Non-pigmented ciliary epithelial cell (primary cell): ENCODE results near the gene MGARP.

Experiments used
- DNase-seq: peaks from one replicate; pipeline ENCODE4 v3.0.0-alpha.2; 2010; ENCODE audit warnings: low read depth

Gene MGARP

DNA sequence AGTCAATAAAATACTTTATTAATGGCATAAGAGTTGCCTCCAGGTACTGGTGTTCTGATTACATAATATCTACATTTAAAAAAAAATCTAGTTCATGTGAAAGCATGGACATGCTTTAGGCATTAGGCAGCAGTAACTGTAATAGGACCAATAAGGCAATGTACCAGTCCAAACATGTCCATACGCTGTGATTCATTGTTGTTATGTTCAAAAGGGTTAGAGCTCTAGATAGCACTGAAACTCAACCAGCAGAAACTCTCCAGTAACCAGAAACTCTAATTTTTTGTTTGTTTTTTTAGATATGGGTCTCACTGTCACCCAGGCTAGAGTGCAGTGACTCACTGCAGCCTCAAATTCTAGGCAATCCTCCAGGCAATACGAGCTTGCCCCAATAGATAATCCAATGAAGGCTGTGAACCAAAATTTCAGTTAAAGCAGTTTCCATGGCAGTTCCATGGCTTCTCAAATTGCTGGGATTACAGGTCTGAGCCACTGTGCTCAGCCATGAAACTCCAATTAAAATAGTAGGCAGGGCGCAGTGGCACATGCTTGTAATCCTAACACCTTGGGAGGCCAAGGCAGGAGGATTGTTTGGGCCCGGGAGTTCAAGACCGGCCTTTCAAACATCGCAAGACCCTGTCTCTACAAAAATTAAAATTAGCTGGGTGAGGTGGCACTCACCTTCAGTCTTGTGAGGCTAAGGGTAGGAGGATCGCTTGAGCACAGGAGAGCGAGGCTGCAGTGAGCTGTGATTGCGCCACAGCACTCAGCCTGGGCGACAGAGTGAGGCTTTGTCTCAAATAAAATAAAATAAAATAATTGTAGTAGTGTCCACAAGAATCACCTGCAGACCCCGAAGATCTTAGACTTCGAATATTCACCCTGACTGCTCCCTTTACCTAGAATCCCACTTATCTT lies 36.3 kb downstream of the MGARP start:
- DNase-seq: peak; percentile 99

GRCh38 chr4:139242511-139243051 lies 37.4 kb downstream of the MGARP start:
- DNase-seq: no peak

GRCh38 chr4:139241784-139242151 lies 38.3 kb downstream of the MGARP start:
- no peak for DNase-seq

GRCh38 chr4:139241086-139241783 lies 38.8 kb downstream of the MGARP start:
- DNase-seq: no peak

DNA sequence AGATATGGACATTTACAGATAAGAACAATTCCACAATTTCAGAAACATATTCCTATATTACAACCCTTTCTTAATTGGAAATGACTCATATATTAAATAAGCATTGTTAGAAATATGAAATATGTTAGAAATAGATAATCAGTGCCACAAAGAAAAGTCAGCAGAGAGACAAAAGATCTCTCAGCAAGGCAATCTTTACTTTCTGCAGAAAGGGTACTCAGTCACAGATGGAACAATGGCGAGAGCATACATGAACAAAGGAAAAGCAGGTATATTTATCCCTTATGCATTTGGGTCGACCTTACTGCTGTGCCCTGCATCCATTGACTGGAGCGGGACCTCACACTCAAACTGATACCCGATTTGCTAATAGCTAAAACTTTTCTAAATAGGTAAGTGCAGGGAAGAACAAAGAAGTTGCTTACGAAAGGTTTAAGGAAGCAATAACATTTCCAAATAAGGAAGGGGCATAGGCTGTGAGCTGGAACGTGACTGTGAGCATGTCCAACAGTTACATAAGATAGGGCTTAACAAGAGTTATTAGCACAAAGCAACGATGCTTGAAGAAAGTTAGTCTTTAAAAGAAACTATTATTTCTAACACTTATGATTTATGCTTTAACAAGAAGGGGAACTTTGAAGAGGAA lies 40.8 kb downstream of the MGARP start:
- DNase-seq: no peak

DNA sequence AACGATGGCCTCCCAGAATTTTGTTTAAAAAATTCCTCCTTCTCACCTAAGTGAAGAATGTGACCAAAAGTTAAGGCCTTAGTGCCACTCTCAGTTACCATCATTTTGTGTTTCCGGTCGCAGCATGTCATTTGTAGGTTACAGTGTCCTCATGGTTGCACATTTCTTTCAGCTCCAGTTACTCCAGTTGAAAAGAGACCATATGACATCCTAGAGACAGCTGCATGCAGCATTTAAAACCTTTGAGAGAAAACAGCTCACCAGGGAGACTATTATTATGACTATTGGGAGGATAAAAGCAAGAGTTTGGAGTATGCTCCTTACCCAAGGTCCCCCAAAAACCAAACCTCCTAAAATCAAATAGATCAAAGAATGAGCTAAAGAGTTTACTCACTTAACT lies 45.8 kb downstream of the MGARP start:
- no peak for DNase-seq

DNA sequence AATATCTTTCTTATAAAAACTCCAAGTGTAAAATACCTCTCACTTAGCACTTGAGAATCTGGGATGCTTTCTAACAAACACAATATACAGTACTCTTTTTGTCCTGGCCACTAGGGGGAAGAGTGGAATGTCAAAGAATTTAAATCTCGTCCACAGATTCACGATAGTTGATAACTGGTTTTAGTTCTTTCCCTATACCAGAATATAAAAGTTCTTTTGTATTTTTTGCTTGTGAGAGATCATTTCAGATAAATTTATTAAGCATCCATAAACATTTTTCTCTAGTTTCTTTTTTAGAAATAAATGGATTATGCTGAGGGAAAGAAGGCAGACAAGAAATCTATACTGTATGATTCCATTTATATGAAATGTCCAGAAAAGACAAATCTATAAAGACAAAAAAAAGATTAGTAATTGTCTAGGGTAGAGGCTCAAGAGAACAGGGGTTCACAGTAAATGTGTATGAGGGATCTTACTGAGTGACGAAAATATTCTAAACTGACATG lies 50.4 kb downstream of the MGARP start:
- DNase-seq: no peak

DNA sequence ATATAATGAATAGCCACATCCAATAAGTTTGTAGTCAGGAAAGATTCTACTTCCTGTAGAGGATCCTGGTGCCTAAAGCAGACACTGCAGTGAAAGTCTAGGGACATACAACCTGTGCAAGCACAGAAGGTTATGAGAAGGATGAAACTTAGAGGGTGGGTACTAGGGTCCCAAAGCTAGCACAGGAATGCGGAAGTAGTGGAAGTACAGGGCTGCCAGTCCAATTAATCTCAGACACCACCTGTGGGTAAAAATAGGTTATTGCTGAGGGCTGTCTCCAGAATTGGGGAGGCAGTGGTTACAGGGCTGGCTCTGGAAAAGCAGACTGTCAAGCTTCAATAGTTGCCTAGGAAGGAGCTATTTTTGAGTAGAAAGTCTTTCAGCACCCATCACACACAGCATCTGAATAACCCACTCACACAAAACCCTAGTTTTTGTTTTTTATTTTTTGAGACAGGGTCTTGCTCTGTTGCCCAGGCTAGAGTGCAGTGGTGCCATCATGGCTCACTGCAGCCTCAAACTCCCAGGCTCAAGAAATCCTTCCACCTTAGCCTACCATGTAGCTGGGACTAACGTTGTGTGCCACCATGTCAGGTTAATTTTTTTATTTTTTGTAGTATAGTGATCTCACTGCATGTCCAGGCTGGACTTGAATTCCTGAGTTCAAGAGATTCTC lies 52.2 kb downstream of the MGARP start:
- DNase-seq: no peak

DNA sequence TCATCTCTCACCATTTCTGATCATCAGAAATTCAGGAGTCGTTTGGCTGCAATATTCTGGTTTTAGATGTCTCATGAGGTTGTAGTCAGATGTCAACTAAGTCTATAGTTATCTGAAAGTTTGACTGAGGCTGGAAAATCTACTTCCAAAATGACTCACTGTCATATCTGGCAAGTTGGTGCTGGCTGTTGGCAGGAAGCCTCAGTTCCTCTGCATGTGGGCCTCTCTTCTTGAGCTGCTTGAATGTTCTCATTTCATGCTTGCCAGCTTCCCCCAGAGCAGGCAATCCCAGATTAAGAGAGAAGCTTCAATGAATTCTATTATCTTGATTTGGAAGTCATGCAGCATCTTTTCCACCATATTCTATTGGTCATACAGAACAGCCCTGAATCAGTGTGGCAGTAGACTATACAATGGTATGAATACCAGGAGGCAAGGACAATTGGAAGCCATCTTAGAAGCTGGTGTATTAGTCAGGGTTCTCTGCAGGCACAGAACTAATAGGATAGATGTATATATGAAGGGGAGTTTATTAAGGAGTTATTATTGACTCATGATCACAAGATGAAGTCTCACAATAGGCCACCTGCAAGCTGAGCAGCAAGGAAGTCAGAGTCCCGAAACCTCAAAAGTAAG lies 56.2 kb downstream of the MGARP start:
- DNase-seq: no peak

DNA sequence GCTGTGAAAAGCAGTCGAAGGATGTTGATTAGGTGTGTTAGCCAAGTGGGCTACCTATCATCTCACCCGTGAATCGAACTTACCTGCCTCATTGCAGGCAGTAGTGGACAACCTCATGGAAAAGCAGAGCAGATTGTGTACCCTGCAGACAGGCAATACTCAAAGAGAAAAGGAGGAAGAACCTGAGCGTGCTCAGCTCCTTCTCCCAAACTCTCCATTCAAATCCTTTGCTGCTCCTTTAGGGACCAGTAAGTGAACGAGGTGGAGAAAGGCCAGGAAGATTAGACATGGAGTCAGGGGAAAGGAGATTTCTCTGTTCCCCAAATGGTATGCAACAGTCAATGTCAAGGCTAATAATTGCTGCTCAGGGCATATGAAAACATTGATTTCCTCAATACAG lies 57.8 kb downstream of the MGARP start:
- DNase-seq: no peak

DNA sequence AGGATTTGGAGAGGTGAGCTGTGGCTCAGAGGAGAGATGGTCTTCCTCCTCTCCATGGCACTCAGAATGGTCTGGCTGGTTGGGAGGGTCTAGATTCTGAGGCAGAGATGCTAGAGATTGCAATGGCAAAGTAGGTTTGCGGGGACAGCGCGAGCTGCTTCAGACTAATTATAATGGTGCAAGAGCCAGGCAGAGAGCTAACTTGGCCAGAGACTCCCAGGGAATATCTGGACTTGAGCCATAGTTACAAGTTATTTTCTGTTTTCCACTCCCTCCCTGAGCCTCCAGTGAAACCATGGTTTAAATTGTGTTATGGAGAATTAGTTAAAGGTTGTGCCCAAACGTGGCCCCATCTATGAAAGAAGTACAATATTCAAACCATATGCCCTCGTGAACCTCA lies 58.3 kb downstream of the MGARP start:
- DNase-seq: no peak

- no peak for DNase-seq
Observed at GRCh38 chr4:139219450-139220055, 60.5 kb downstream of the MGARP start.
